Activated effector memory CD4-positive, alpha-beta T cell treated with Interleukin-2 at 50 U/mL for 16 hours (primary cell): ENCODE measurements around the gene NKTR.

Experiments used
- DNase-seq: peaks from one replicate; pipeline ENCODE4 v3.0.0-alpha.2; 2020

NKTR gene

DNA sequence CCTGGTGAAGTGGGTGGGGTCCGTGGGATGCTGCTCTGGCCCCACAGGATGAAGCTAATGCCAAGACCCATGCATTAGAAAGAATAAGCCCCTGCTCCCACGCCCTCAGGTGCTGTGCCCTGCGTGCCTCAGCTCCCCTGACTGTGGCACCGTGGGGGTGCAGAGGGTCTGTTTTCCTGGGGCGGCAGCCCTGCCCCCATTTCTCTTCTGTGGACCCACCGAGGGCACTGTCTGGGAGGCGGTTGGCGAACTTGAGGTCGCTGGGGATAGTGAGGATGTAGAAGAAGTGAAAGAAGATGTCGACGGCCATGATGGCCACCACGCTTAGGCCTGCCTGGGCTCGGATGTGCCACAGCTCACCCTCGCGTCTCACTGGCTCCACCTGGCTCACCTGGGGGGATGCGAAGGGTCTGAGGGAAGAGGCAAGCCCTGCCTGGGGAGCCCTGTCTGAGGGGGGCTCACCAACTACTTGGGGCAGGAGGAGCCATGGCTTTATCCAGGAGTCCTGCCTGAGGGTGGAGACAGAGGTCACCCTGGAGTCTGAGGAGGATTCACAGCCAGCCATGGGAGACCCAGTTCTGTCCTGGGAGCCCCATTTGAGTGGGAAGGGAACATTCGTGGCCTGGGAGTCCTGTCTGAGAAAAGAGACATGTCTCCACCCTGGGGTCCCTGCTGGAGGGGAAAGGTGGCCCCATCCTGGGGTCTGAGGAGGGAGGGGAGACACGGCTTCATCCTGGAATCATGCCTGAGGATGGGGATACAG, 97.0 kb downstream of the NKTR start:
- DNase-seq: no peak
